OCI-LY1 (cell line): ENCODE measurements around the gene CBR1.

Experiments used
- EZH2 ChIP-seq: fragments of 200-600 bp; sonication (generic), shearing (Covaris generic); IDR thresholded peaks from 2 replicates; pipeline ENCODE4 v1.8.0; 2017; ENCODE audit warnings: borderline replicate concordance, mixed run types, mild to moderate bottlenecking, antibody characterized with exemption, low read length, moderate library complexity, mixed read lengths
- TF ChIP-seq, protein P1 (sequence below): fragments of 200-600 bp; sonication (generic), shearing (Covaris generic); IDR thresholded peaks from 2 replicates; pipeline ENCODE4 v1.5.1; 2017; ENCODE audit warnings: mild to moderate bottlenecking, antibody characterized with exemption, low read length, moderate library complexity, mixed read lengths

DNA sequence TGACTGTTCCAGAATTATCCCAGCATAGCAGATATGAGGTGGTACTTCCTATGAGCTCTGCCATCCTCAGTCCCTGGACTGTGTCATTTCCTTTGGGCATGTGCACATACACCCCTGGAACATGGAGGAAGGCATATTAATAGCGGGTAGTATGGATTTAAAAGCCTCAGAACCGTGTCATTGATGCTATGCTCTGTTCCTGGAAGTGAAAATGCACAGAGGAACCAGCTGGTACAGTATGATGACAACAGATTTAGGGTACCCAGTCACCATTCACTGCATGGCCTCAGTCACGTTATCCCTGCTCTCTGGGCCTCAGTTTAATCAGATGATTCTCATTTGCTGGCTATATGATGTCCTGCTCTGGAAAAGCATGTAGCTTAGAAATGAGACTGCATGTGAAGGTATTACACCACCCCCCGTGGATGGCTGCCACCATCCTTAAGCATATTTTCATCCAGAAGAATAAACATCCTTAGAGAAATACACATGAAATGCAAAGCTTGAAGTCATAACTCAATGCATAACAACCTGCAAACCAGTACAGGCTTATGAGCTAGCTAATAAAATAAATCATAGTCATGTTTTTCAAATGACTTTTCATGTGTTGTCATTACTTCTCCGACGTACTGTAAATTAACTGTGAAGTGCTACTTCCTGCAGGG lies 47.3 kb upstream of the CBR1 start:
- TF ChIP-seq, protein P1, sequence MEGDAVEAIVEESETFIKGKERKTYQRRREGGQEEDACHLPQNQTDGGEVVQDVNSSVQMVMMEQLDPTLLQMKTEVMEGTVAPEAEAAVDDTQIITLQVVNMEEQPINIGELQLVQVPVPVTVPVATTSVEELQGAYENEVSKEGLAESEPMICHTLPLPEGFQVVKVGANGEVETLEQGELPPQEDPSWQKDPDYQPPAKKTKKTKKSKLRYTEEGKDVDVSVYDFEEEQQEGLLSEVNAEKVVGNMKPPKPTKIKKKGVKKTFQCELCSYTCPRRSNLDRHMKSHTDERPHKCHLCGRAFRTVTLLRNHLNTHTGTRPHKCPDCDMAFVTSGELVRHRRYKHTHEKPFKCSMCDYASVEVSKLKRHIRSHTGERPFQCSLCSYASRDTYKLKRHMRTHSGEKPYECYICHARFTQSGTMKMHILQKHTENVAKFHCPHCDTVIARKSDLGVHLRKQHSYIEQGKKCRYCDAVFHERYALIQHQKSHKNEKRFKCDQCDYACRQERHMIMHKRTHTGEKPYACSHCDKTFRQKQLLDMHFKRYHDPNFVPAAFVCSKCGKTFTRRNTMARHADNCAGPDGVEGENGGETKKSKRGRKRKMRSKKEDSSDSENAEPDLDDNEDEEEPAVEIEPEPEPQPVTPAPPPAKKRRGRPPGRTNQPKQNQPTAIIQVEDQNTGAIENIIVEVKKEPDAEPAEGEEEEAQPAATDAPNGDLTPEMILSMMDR = no peak
- TF ChIP-seq EZH2 = no peak
